HG03060 (cell line): Measurements from ENCODE around the gene GIMAP2.
"Not testable (repeated sequence)": the region's sequence is repeated elsewhere in the genome, so short reads cannot be mapped to it uniquely, and the experiment has no call there.

Experiments
- ATAC-seq: cut with Tn5 transposase; IDR thresholded peaks from one replicate; pipeline ENCODE4 v1.9.1; 2021; ENCODE audit warnings: low read depth, moderate number of reproducible peaks; ENCODE audit not compliant: unreplicated experiment

GIMAP2 gene

GRCh38 chr7:150676276-150676675 lies 9.2 kb upstream of the GIMAP2 start:
- not testable (repeated sequence) for ATAC-seq

GRCh38 chr7:150676854-150677253 lies 8.7 kb upstream of the GIMAP2 start:
- not testable (repeated sequence) for ATAC-seq

- ATAC-seq, result not testable (repeated sequence)
Measured at GRCh38 chr7:150678601-150679000, 6.9 kb upstream of the GIMAP2 start.

- ATAC-seq, result not testable (repeated sequence)
Measured at GRCh38 chr7:150680364-150680763, 5.1 kb upstream of the GIMAP2 start.

GRCh38 chr7:150686030-150686631 lies 625 bp downstream of the GIMAP2 start:
- ATAC-seq, result no peak

- ATAC-seq, result no peak
Measured at GRCh38 chr7:150688630-150689029, 3.1 kb downstream of the GIMAP2 start.

GRCh38 chr7:150695654-150696053 lies 10.1 kb downstream of the GIMAP2 start:
- no peak for ATAC-seq

GRCh38 chr7:150703209-150703608 lies 17.7 kb downstream of the GIMAP2 start:
- ATAC-seq, result no peak

- ATAC-seq, result no peak
Measured at GRCh38 chr7:150715293-150715692, 29.8 kb downstream of the GIMAP2 start.

GRCh38 chr7:150715738-150716137 lies 30.2 kb downstream of the GIMAP2 start:
- ATAC-seq, result no peak

GRCh38 chr7:150716368-150716767 lies 30.9 kb downstream of the GIMAP2 start, which contains the start of gene GIMAP1:
TSS of gene GIMAP1 (plus strand) at chr7:150716613. CDS start at chr7:150719048, 2,435 bp downstream.
- no peak for ATAC-seq

GRCh38 chr7:150716939-150717338 lies 31.4 kb downstream of the GIMAP2 start:
- ATAC-seq, result no peak

- no peak for ATAC-seq
Measured at GRCh38 chr7:150717814-150718420, 32.4 kb downstream of the GIMAP2 start.

GRCh38 chr7:150719436-150719835 lies 33.9 kb downstream of the GIMAP2 start:
- no peak for ATAC-seq

GRCh38 chr7:150719960-150720891 lies 34.7 kb downstream of the GIMAP2 start:
- no peak for ATAC-seq

GRCh38 chr7:150721970-150722373 lies 36.5 kb downstream of the GIMAP2 start:
- no peak for ATAC-seq

- ATAC-seq, result no peak
Measured at GRCh38 chr7:150722431-150722931, 37.0 kb downstream of the GIMAP2 start.

- no peak for ATAC-seq
Measured at GRCh38 chr7:150723467-150723866, 38.0 kb downstream of the GIMAP2 start.

- no peak for ATAC-seq
Measured at GRCh38 chr7:150727381-150727780, 41.9 kb downstream of the GIMAP2 start.

GRCh38 chr7:150728011-150728410 lies 42.5 kb downstream of the GIMAP2 start:
- ATAC-seq, result no peak

GRCh38 chr7:150728609-150729008 lies 43.1 kb downstream of the GIMAP2 start:
- no peak for ATAC-seq
